Endothelial cell of umbilical vein (primary cell): ENCODE data around the gene JPH3.

ENCODE experiments used
- CTCF ChIP-seq, 2 donors: IDR thresholded peaks; 1 replicate in 1 of 2; 2 replicates in 1 of 2; pipeline ENCODE4 v1.5.1; 2011; ENCODE audit warnings: low read length in 2 of 2, mild to moderate bottlenecking in 2 of 2, moderate library complexity in 2 of 2, control low read depth in 1 of 2, inconsistent platforms in 1 of 2, low read depth in 1 of 2; ENCODE audit not compliant: insufficient read depth in 1 of 2; ENCODE audit errors: extremely low read depth in 1 of 2
- EZH2 ChIP-seq: IDR thresholded peaks from 2 replicates; pipeline ENCODE4 v1.6.1; 2012; ENCODE audit warnings: borderline replicate concordance, low read depth, mild to moderate bottlenecking, moderate library complexity, low read length, inconsistent platforms; ENCODE audit not compliant: severe bottlenecking
- MAX ChIP-seq: IDR thresholded peaks from 2 replicates; pipeline ENCODE4 v1.6.1; 2011; ENCODE audit not compliant: insufficient read depth, insufficient read length
- POLR2A ChIP-seq: IDR thresholded peaks from 2 replicates; pipeline ENCODE4 v1.6.1; 2012; ENCODE audit warnings: low read depth, mild to moderate bottlenecking, control low read depth, low read length
- POLR2AphosphoS5 ChIP-seq: IDR thresholded peaks from 2 replicates; pipeline ENCODE4 v1.6.1; 2012; ENCODE audit warnings: low read depth, mild to moderate bottlenecking, control low read depth, low read length, moderate library complexity; ENCODE audit not compliant: insufficient read depth

GRCh38 chr16:87644596-87644995 is 42.3 kb downstream of the JPH3 start:
- TF ChIP-seq POLR2AphosphoS5 (no peak), EZH2 (no peak), POLR2A (no peak), CTCF (IDR thresholded peaks at IDR 0.05; ENCODE audit: extremely low read depth in 1 of 2, insufficient read depth in 1 of 2, low read depth in 1 of 2, low read length in 2 of 2) (no peak), MAX (no peak)
